Ishikawa (cell line): ENCODE results near the gene HELT.

Experiments
- CEBPB ChIP-seq: IDR thresholded peaks from 2 replicates; pipeline ENCODE4 v1.6.1; 2012
- EP300 ChIP-seq: IDR thresholded peaks from 2 replicates; pipeline ENCODE4 v1.6.1; 2012; ENCODE audit warnings: borderline replicate concordance
- MAX ChIP-seq: IDR thresholded peaks from 2 replicates; pipeline ENCODE4 v1.6.1; 2012
- RAD21 ChIP-seq: IDR thresholded peaks from 2 replicates; pipeline ENCODE4 v1.6.1; 2012; ENCODE audit warnings: low read depth
- REST ChIP-seq: IDR thresholded peaks from 2 replicates; pipeline ENCODE4 v1.6.1; 2012; ENCODE audit warnings: low read depth, mild to moderate bottlenecking
- TAF1 ChIP-seq: IDR thresholded peaks from 2 replicates; pipeline ENCODE4 v1.6.1; 2012; ENCODE audit warnings: low read depth, mild to moderate bottlenecking
- TCF12 ChIP-seq: IDR thresholded peaks from 2 replicates; pipeline ENCODE4 v1.6.1; 2012; ENCODE audit warnings: low read depth
- YY1 ChIP-seq: IDR thresholded peaks from 2 replicates; pipeline ENCODE4 v1.6.1; 2012; ENCODE audit warnings: low read depth
- ZBTB7A ChIP-seq: IDR thresholded peaks from 2 replicates; pipeline ENCODE4 v1.6.1; 2012; ENCODE audit warnings: low read depth

GRCh38 chr4:184969610-184970009, 48.7 kb upstream of the HELT start:
- TF ChIP-seq TCF12 (no peak), REST (no peak), EP300 (no peak), TAF1 (no peak), ZBTB7A (no peak), RAD21 (no peak), MAX (no peak), CEBPB (no peak), YY1 (no peak)
